Esophagus mucosa (tissue), 1 donor: ENCODE results near the gene MAD1L1. TPM values are rescaled to one million over a fixed set of nuclear protein-coding genes. Genes with fewer than 3 reads are reported as not detected.
A peak's percentile ranks its signal among the peaks of the same experiment; 100 is the strongest.

ENCODE experiments used
- ATAC-seq: fragments of 200-7000 bp; cut with Tn5 transposase; one replicate; pipeline ENCODE4 v1.9.1; 2020
- total RNA-seq: library from RNA; stranded (reverse); gene quantifications from one replicate; pipeline ENCODE4 v1.2.4, GENCODE V29; 2023
- donor health status: DM: yes; HTN: yes; CAD: no.

The MAD1L1 gene
- total RNA-seq, 1 donor from 2014 or later = 23.7 TPM

DNA sequence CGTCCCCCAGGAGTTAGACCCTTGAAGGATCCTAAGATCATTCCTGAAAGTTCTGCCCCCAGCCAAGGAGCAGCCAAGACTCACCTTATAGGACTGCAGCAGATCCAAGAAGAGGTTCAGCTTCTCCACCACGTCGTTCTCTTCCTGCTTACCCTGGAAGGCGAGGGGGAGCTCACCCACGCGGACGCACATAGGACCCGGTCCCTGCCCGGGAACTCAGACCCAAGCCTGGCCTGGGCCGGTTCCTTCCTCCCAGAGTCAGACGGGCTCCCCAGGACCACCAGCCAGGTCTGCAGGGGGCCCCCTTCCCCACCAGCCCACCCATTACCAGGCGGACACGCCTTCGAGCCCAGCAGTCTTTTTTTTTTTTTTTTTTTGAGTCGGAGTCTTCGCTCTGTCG lies 24.9 kb upstream of the MAD1L1 start:
- no peak for ATAC-seq

DNA sequence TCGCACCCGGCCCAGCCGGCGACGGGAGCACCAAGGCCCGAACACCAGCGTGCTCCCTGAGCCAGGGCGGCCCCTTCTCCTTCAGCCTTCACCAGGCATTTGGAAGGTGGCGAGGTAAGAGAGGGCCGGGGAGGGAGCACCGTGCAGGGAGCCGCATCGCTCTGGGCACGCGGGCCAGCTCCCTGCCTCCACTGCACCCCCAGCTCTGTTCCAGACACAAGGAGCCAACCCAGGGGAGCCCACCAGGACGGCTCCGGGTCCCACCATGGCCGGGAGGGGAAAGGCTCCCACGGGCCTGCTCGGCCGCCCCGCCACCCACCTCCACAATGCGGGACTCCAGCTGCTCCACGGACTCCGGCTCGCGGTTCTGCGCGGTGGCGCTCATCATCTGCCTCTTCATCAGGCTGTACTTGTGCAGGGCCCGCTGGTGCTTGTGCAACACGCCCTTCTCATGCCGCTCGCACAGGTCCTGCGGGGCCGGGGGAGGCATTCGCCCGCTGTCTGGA lies 24.4 kb upstream of the MAD1L1 start:
- no peak for ATAC-seq

DNA sequence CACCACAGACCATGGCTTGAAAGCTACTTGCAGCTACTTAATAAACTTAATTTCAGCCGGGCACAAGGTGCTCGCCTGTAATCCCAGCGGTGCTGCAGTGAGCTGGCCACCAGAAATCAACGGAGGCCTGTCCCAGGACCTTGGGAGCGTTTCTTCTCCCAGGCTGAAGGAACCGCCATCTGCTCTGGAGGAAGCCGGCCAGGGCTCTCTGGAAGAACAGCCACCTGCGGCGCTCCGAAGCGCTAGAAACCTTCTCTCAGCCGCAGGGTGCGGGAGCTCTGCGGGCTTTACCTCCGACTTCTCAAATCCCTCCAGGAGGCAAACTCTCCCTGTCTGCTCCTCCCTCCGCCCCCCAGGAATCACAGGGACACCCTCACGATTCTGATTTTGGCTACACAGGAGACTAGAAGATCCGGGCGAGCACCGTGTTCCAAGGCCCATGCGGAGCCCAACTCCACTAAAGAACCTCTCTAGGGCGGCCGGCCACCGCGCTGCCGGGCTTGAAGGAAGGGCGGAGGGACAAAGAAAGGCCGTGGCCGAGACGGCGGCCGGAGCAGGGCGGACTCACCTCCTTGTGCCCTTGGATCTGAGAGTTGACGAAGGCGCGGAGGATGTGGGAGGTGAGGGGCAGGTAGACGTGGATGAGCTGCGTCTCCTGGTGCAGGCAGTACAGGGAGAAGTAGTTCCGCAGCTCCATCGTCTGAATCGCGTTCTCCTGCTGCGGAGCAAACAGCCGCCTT lies 23.7 kb upstream of the MAD1L1 start:
- no peak for ATAC-seq

DNA sequence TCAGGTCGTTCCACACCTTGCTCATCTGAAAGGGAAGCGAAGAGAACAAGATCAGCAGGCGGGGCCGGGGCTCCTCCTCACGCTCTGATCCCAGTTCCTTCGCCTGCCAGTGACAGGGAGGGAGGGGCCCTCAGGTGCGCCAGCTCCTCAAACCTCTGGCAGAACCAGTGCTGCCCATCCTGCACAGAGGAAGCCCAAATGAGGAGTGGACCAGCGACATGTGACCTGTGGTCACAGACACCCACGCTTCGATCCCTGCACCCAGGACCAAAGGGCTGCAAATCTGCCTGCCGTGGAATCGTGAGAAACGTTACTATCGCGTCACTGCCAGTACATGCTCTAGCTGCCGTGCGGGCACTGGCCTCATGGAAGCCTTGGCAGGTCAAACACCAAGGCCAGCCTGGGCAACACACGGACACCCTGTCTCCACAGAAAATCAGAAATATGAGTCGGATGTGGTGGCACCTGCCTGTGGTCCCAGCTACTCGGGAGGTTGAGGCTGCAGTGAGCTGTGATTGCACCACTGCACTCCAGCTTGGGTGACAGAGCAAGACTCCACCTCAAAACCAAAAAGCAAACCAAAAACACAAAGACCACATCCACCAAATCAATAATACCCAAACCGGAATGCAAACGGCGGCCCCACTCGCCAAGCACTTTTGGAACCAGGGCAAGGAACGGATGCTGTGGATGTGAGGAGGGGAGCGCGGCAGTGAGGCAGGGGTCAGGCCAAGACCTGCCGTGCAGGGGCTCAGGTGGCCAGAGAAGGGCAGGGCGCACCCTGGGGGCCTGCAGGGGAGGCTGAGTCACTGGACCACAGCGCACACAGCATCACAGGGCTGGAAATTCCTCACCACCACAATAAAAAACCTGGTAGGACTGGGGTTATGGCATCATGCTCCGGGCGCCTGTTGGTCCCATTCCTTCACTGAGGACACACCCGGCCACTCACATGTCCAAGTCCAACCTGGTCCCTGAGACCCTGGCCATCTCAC lies 22.7 kb upstream of the MAD1L1 start:
- no peak for ATAC-seq

DNA sequence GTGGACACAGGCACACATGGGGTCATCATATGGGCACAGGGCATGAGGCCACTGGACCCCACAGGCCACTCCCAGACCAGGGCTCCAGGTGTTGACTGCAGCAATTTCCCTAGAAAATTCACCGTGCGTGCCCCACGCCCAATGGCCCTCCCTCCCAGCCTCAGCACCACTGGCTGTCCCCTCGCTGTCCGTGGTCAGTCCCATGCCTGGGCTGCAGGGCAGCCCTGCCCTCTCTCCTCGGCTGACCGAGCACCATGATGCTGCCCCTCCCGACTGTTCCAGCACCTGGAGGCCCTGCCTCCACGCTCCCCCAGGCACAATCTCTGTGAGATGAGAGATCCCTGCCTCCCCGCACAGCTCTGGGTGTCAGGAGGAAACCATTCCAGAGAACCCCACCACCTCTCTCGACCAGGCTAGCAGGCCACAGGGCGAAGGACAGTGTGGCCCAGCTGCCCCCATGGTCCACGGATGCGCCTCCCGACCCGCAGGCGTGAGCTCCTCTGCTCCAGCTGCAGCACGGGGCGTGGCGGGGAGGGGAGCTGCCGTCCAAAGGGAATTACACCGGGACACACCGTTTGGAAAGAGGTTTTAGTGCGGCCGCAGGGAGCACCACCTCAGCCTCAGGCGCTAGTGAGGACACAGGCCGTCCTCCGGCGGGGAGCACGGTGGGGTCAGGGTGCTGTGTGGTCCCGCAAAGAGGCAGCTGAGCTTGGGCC lies 21.8 kb upstream of the MAD1L1 start:
- no peak for ATAC-seq

DNA sequence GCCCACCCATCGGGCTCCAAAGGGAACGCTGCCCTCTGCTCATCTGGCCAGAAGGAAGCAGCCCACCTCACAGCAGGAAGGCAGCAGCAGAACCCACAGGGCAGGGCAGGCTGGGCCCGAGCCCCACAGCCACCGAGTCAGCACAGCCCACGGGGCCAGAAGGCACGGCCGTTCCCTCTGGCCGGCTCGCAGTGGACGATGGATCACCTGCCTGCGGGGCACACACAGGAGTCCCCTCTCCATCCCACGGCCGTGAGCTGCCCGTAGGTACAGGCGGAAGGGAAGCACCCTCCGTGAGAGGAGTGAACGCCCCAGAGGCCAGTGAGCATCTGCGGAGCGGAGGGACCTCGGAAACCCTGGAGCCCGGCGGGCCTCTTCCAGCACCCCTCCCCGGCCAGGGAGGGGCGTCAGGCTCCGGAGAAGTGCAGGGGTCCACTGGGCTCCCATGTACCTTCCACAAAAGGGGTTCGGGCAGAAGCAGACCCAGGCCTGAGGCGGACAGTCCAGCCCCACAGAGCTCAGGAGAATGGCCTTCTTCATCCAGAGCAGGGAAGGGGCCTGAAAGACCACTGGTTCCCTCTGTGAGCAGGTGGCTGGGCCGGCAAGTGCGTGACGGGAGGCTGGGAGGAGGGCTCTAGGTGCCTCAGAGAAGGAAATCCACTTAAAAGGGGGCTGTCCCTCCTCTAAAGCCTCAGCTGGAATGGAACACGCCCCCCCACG lies 20.9 kb upstream of the MAD1L1 start:
- no peak for ATAC-seq

DNA sequence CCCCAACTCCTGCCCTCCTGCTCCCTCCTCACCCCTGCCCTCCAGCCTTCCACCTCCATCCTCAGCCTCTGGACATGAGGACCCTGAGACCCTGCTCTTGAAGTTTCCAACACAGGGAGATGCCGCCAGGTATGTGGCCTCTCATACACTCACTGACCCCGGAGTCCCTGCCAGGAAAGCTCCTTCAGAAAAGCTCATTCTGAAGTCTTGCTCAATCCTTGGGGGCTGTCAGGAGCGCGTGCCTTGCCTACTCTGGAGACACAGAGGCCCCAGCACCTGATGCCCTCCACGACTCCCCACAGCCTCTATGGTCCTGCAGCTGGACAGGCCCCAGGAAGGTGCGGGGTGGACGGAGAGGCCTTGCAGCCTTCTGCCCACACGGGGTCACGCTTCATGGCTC lies 20.3 kb upstream of the MAD1L1 start:
- ATAC-seq = no peak

DNA sequence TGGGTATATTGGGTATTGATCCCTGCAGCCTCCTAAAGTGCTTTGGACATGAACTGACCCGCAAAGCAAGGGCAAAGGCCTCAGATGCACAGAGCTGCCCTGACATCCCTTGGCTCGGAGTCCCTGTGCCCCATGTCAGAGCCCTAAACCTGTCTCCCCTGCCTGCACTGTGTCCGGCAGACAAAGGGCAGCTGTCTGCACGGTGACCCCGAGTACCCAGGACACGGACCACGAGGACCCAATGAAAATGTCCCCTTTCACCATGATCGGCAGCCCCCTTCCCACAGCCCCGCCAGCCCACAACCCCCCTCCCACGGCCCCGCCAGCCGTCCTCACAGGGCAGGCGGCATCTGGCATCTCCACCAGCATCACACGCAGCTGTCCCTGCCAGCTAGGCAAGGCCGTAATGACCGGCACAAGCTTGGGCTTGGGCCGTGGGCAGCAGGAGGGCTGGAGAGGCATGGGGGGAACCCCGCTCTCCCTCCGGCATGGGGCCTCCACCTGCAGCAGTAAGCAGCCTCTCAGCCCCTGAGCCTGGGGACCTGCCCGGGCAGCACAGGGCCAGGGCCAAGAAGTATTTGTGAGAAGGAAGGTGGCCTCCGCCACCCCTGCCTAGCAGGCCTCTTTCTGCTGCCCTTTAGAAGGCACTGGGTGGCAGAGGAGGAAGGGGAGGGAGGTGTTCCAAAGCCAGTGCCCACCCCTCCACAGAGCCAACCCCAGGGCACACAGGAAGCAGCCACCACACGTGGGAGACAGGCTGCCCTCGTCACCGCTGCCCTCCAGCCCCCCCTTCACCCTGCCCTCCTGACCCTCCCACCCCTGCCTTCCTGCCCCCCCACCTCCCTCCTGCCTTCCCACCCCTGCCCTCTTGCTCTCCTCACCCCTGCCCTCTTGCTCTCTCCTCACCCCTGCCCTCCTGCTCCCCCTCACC lies 19.4 kb upstream of the MAD1L1 start:
- no peak for ATAC-seq

DNA sequence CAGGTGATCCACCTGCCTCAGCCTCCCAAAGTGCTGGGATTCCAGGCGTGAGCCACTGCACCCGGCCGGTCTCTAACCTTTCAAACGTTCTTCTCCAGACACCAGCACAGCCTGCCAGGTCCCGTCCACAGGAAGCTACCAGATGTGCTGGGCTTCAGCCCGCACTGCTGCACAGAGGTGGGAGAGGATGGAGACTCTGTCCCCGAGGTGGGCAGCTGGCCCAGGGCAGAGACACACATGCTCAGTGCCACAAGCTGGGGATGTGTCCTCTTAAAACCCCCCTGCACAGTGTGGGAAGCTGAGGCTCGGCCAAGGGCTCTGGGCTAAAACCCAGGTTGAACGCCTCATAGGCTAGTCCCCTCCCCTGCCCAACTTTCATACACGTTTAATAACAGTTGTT lies 18.6 kb upstream of the MAD1L1 start:
- ATAC-seq = no peak

DNA sequence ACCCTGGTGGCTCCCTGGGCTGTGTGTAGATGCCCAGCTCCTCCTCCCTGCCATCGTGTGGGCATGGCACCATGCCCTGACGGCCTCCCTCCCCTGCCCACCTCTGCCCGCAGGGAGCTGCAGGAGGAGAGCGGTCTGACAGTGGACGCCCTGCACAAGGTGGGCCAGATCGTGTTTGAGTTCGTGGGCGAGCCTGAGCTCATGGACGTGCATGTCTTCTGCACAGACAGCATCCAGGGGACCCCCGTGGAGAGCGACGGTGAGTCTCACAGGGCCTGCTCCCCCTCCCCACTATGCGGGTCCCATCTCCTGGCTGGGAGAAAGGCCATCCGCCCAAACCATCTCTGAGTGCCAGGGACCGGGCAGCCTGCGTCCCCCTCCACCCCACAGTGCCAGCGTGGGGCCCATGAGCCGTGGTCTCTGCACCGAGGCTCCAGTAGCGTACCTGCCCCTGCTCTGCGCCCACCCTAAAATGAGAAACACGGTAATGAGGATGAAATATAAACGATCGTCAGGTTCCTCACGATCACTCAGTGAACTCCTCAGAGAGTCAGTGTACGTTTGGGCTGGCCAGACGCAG lies 17.1 kb upstream of the MAD1L1 start:
- no peak for ATAC-seq

DNA sequence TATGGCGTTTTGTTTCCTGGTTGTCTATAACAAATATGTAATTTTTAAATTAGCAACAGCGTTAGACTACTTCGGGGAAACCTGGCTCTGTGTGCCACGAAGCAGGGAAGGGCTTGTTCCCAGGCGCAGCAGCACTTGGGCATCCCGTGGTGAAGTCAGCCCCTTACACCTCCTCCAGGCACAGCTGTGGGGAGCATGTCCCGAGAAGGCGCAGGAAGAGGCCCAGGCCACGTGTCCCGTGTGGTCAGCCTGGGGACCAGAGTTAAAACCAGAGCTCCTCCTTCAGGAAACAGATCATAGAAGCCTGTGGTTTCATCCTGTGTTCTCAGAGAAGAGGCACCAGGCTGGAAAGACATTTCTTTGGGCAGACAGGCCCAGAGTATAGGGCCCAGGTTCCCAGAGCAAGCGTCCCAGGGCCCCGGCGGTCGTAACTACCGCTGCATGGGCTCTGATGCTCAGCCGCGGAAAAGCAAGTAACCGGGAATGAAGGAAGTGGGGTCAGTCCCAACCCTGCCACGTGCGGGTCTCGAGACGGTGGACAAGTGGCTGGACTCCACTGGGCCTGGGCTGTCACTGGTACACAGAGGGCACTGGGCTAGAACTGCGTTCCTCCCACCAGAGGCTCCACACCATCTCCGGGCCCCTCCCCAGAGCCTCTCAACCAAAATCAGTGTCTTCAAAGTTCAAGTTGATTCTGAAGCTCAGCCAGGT lies 16.4 kb upstream of the MAD1L1 start:
- ATAC-seq = peak; percentile 14

DNA sequence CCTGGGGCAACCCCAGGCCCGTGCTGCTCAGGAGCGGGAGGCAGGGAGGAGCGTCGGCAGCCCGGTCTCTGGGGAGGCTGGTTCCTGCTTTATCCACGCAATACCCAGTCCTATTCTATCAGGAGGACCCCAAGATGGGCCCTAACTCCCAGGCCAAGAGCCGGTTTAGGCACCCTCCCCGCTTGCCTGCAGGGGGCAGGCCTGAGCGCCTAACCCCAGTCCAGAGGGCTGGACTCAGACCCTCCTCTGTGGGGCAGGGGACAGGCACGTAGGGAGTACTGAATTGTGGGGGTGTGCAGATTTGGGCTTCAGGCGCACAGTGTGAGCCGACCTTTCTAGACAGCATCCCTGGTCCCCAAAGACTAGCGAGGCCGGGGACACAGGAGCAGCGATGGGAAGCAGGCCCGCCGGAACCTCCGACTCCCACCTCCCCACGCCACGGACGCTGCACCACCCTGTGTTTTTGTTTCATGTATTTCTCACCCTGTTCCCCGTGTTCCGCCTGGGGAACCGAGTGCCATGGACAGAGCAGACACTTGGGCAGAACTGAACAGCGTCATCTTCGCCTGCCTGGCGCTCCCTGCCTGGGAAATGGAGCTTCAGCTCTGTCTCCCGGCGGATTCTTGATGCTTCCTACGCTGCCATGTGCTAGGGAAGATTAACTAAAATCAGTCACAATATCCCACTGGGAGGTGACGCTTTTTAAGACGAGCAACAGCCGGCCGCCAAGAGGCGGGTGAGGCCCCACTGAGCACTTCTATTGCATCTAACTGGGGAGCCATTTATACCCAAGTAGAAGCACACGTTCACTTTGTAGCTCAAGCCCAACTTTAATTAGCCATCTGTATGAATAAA lies 14.6 kb upstream of the MAD1L1 start:
- ATAC-seq = peak; percentile 19

DNA sequence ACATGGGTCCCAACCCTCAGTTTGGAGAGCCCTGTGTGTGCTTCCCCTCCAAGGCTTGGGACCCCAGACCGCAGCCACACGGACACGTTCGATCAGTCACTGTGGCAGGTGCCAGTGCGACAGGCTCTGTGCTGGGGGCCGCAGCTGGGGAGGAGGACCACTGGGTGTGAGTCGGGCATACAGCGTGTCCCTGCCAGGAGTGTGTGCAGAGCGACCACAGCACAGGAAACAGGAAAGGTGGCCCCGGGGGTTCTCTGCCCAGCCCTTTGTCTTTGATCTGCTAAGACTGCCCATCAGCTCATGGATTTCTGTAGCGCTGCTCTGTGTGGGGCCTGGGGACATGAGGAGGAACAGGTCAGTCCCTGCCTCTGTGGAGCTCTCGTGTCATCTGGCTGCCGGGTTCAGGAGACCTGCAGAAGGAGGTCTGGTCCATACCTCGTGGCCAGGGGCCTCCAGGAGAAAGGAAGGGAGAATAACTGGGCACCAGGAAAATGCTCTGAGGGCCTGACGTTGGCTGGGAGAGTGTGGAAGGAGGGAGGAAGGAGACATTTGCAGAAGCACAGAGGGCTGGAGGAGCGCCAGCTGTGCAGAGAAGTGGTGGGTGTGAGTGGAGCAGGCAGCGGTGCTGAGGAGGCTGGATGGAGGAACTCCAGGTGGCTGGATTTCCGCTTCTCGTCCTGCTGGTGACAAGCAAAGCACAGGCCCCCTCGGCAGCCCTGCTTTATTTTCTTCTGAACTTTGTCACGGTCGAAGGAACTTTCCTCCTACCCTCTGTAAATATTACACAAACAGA lies 13.3 kb upstream of the MAD1L1 start:
- no peak for ATAC-seq

DNA sequence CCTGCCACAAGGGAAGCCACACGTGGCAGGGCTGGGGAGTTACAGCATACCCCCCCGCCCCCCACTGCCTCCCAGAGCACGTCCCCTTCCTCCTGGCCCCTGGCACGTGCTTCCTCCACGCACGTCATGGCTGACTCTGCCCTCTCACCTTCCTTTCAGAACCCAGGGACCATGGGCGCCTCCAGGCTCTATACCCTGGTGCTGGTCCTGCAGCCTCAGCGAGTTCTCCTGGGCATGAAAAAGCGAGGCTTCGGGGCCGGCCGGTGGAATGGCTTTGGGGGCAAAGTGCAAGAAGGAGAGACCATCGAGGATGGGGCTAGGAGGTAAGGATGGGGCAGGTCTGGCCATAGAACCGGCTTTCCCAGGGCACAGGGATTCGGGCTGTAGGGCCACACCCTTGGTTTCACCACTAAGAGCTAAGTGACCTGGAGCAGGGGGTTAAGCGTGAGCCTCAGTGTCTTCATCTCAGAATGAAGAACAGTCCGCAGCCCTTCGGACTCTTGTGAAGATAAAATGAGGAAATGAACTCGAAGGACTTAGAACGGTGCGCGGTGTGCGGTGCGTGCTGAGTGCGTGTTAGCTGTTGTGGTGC lies 11.8 kb upstream of the MAD1L1 start:
- ATAC-seq = no peak

DNA sequence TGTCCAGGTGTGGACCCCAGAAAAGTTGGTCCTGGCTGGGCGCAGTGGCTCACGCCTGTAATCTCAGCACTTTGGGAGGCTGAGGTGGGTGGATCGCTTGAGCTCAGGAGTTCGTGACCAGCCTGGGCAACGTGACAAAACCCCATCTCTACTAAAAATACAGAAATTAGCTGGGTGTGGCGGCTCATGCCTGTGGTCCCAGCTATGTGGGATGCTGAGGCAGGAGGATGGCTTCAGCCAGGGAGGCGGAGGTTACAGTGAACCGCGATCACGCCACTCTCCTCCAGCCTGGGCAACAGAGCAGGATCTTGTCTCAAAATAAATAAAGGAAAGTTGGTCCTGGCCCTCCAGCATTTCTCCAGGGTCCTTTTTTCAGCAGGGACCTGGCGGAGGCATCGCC lies 10.7 kb upstream of the MAD1L1 start:
- no peak for ATAC-seq

DNA sequence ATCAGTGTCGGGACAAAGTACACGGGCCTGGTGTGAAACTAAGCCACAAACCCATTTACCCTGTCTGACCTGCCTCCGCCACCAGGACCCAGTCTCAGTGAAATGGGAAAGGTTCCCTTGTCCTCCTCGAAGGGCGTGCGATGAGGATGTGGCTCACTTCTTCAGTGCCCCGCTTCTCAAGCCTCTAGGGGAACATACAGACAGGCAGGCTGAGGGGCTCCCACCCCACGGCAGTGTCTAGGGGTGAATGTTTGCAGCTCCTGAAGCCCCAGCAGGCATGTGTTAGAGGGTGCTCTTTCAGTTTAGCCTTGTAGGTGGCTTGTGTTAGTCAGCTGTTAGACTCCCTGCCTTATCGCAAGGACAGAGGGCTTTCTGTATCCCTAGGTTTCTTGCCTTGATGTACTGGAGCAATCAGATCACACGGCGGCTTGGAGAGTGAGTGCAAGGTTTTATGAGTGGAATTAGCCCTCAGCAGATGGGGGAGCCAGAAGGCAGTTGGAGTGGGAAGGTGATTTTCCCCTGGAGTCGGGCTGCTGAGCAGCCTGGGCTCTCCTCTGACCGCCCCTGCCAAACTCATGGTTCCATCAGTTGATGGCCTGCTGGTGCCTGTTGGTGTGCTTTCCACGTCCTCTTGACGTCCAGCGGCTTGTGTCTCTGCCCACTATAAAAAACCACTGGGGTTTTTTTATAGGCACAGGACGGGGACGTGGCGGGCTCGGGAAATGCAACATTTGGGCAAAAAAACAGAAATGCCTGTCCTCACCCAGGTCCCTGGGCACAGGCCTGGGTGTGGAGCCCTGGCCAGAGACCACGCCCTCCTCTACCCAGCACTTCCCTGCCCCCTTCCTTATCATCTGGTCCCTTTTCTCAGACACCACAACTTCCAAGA lies 10.0 kb upstream of the MAD1L1 start:
- ATAC-seq = peak; percentile 30
